Neuron (in vitro differentiated cells): ENCODE data around the gene CCDC33.
"Not testable (repeated sequence)": the region's sequence is repeated elsewhere in the genome, so short reads cannot be mapped to it uniquely, and the experiment has no call there.

Experiments used
- H2AFZ ChIP-seq: one replicate; pipeline ENCODE4 v1.6.1; 2013; ENCODE audit warnings: low read depth, mild to moderate bottlenecking, inconsistent platforms, low read length, moderate library complexity
- H3K27me3 ChIP-seq: one replicate; pipeline ENCODE4 v1.6.1; 2013; ENCODE audit warnings: low read length; ENCODE audit not compliant: insufficient read depth
- H3K36me3 ChIP-seq: one replicate; pipeline ENCODE4 v1.6.1; 2013; ENCODE audit warnings: low read length; ENCODE audit not compliant: insufficient read depth
- H3K4me1 ChIP-seq: one replicate; pipeline ENCODE4 v1.6.1; 2013; ENCODE audit warnings: low read length; ENCODE audit not compliant: insufficient read depth
- H3K4me3 ChIP-seq: 2 replicates; pipeline ENCODE4 v1.5.1; 2013; ENCODE audit warnings: mild to moderate bottlenecking, low read length, moderate library complexity
- H3K9me3 ChIP-seq: one replicate; pipeline ENCODE4 v1.6.1; 2013; ENCODE audit warnings: low read length

The CCDC33 gene

GRCh38 chr15:74340150-74340549 is 104.0 kb downstream of the CCDC33 start:
- H3K4me1 ChIP-seq, result no peaks in the 10 kb centered on the region
- H3K9me3 ChIP-seq, result no peaks in the 10 kb centered on the region
- no peak overlapping the region for H2AFZ ChIP-seq
- no peak overlapping the region for H3K4me3 ChIP-seq
- no peaks in the 10 kb centered on the region for H3K36me3 ChIP-seq
- H3K27me3 ChIP-seq, result peaks cover 3% of the 10 kb centered on the region

GRCh38 chr15:74343127-74343796 is 107.1 kb downstream of the CCDC33 start:
- H3K4me3 ChIP-seq, result no peak overlapping the region
- H3K4me1 ChIP-seq, result no peaks in the 10 kb centered on the region
- H3K9me3 ChIP-seq, result no peaks in the 10 kb centered on the region
- no peak overlapping the region for H2AFZ ChIP-seq
- peaks cover 3% of the 10 kb centered on the region for H3K27me3 ChIP-seq
- no peaks in the 10 kb centered on the region for H3K36me3 ChIP-seq

- no peaks in the 10 kb centered on the region for H3K9me3 ChIP-seq
- no peak overlapping the region for H3K4me3 ChIP-seq
- H2AFZ ChIP-seq, result no peak overlapping the region
- H3K27me3 ChIP-seq, result peaks cover 3% of the 10 kb centered on the region
- no peaks in the 10 kb centered on the region for H3K4me1 ChIP-seq
- no peaks in the 10 kb centered on the region for H3K36me3 ChIP-seq
These were observed 107.6 kb downstream of the CCDC33 start for GRCh38 chr15:74343797-74344127.

GRCh38 chr15:74345051-74345450 is 108.9 kb downstream of the CCDC33 start:
- Histone ChIP-seq H3K4me3 (no peak overlapping the region), H3K27me3 (peaks cover 3% of the 10 kb centered on the region), H2AFZ (no peak overlapping the region), H3K9me3 (no peaks in the 10 kb centered on the region), H3K36me3 (no peaks in the 10 kb centered on the region), H3K4me1 (no peaks in the 10 kb centered on the region)

GRCh38 chr15:74347757-74348250 is 111.7 kb downstream of the CCDC33 start:
- no peaks in the 10 kb centered on the region for H3K36me3 ChIP-seq
- H3K4me3 ChIP-seq, result no peak overlapping the region
- no peaks in the 10 kb centered on the region for H3K4me1 ChIP-seq
- H3K27me3 ChIP-seq, result peaks cover 3% of the 10 kb centered on the region
- no peaks in the 10 kb centered on the region for H3K9me3 ChIP-seq
- H2AFZ ChIP-seq, result no peak overlapping the region

GRCh38 chr15:74349241-74349778 is 113.2 kb downstream of the CCDC33 start:
- Histone ChIP-seq H3K36me3 (no peaks in the 10 kb centered on the region), H3K9me3 (no peaks in the 10 kb centered on the region), H3K27me3 (no peaks in the 10 kb centered on the region), H3K4me1 (no peaks in the 10 kb centered on the region), H3K4me3 (no peak overlapping the region), H2AFZ (no peak overlapping the region)

GRCh38 chr15:74350295-74351275 is 114.5 kb downstream of the CCDC33 start:
- no peaks in the 10 kb centered on the region for H3K9me3 ChIP-seq
- H3K4me1 ChIP-seq, result no peaks in the 10 kb centered on the region
- no peaks in the 10 kb centered on the region for H3K36me3 ChIP-seq
- no peaks in the 10 kb centered on the region for H3K27me3 ChIP-seq
- H2AFZ ChIP-seq, result no peak overlapping the region
- no peak overlapping the region for H3K4me3 ChIP-seq

- H3K36me3 ChIP-seq, result no peaks in the 10 kb centered on the region
- no peak overlapping the region for H2AFZ ChIP-seq
- H3K4me1 ChIP-seq, result no peaks in the 10 kb centered on the region
- H3K4me3 ChIP-seq, result no peak overlapping the region
- no peaks in the 10 kb centered on the region for H3K9me3 ChIP-seq
- no peaks in the 10 kb centered on the region for H3K27me3 ChIP-seq
These were observed 115.5 kb downstream of the CCDC33 start for GRCh38 chr15:74351670-74352069.

GRCh38 chr15:74352393-74352910 is 116.3 kb downstream of the CCDC33 start:
- H3K4me3 ChIP-seq, result no peak overlapping the region
- H3K9me3 ChIP-seq, result no peaks in the 10 kb centered on the region
- H3K36me3 ChIP-seq, result no peaks in the 10 kb centered on the region
- H3K27me3 ChIP-seq, result peaks cover 2% of the 10 kb centered on the region
- H2AFZ ChIP-seq, result no peak overlapping the region
- no peaks in the 10 kb centered on the region for H3K4me1 ChIP-seq

- not testable (repeated sequence) for H3K4me1 ChIP-seq, H2AFZ ChIP-seq, H3K9me3 ChIP-seq, H3K4me3 ChIP-seq, H3K36me3 ChIP-seq, H3K27me3 ChIP-seq
These were observed 117.9 kb downstream of the CCDC33 start for GRCh38 chr15:74353992-74354391.

GRCh38 chr15:74356050-74356449 is 119.9 kb downstream of the CCDC33 start:
- not testable (repeated sequence) for H3K4me3 ChIP-seq, H3K9me3 ChIP-seq, H3K36me3 ChIP-seq, H3K4me1 ChIP-seq, H3K27me3 ChIP-seq, H2AFZ ChIP-seq

GRCh38 chr15:74357514-74357913 is 121.4 kb downstream of the CCDC33 start:
- H2AFZ ChIP-seq, H3K36me3 ChIP-seq, H3K27me3 ChIP-seq, H3K4me3 ChIP-seq, H3K4me1 ChIP-seq, H3K9me3 ChIP-seq: not testable (repeated sequence)

- not testable (repeated sequence) for H3K4me1 ChIP-seq, H3K4me3 ChIP-seq
- peaks cover 18% of the 10 kb centered on the region for H3K27me3 ChIP-seq
These were observed 123.2 kb downstream of the CCDC33 start for GRCh38 chr15:74359376-74359775.

More at GRCh38 chr15:74359376-74359775, 123.2 kb downstream of the CCDC33 start:
- H2AFZ ChIP-seq, H3K36me3 ChIP-seq, H3K9me3 ChIP-seq: not testable (repeated sequence)
